ENCODE measurements around the gene PXN. TPM values are rescaled to one million over a fixed set of nuclear protein-coding genes. Genes with fewer than 3 reads are reported as not detected.

PXN gene
- total RNA-seq, 1 donor: 41.6 TPM

- no peaks in the 10 kb centered on the region for H3K9me3 ChIP-seq (ENCODE audit: low read depth, low read length)
- H3K4me2 ChIP-seq (ENCODE audit: insufficient read depth, low read length): no peak overlapping the region
- no peak overlapping the region for H3K4me3 ChIP-seq (ENCODE audit: insufficient read depth, low read length)
- H2AFZ ChIP-seq (ENCODE audit: low read length): no peak overlapping the region
- no peak for DNase-seq (ENCODE audit: insufficient read length, low spot score, missing footprints)
- peaks cover 10% of the 10 kb centered on the region for H3K4me1 ChIP-seq (ENCODE audit: insufficient read depth, low read length)
- H3K79me2 ChIP-seq (ENCODE audit: insufficient read depth, low read length): no peaks in the 10 kb centered on the region
- no peaks in the 10 kb centered on the region for H4K20me1 ChIP-seq (ENCODE audit: insufficient read depth, low read length)
- no peaks in the 10 kb centered on the region for H3K27me3 ChIP-seq (ENCODE audit: insufficient read depth, low read length)
- no peak overlapping the region for H3K27ac ChIP-seq (ENCODE audit: low read depth, low read length)
- H3K36me3 ChIP-seq (ENCODE audit: insufficient read depth, low read length): no peaks in the 10 kb centered on the region
- no peak for TF ChIP-seq CTCF (IDR thresholded peaks at IDR 0.05; ENCODE audit: extremely low read depth, low read depth, low read length)
Measured at GRCh38 chr12:120286768-120287490, 21.4 kb upstream of the PXN start.

- no peaks in the 10 kb centered on the region for H3K79me2 ChIP-seq (ENCODE audit: insufficient read depth, low read length)
- no peak overlapping the region for H3K4me2 ChIP-seq (ENCODE audit: insufficient read depth, low read length)
- H2AFZ ChIP-seq (ENCODE audit: low read length): no peak overlapping the region
- H4K20me1 ChIP-seq (ENCODE audit: insufficient read depth, low read length): no peaks in the 10 kb centered on the region
- H3K27ac ChIP-seq (ENCODE audit: low read depth, low read length): no peak overlapping the region
- H3K27me3 ChIP-seq (ENCODE audit: insufficient read depth, low read length): no peaks in the 10 kb centered on the region
- no peak overlapping the region for H3K4me3 ChIP-seq (ENCODE audit: insufficient read depth, low read length)
- DNase-seq (ENCODE audit: insufficient read length, low spot score, missing footprints): no peak
- H3K4me1 ChIP-seq (ENCODE audit: insufficient read depth, low read length): peaks cover 3% of the 10 kb centered on the region
- no peaks in the 10 kb centered on the region for H3K36me3 ChIP-seq (ENCODE audit: insufficient read depth, low read length)
- no peaks in the 10 kb centered on the region for H3K9me3 ChIP-seq (ENCODE audit: low read depth, low read length)
- TF ChIP-seq CTCF (IDR thresholded peaks at IDR 0.05; ENCODE audit: extremely low read depth, low read depth, low read length): no peak
Measured at GRCh38 chr12:120284381-120284780, 18.9 kb upstream of the PXN start.

- H3K4me3 ChIP-seq (ENCODE audit: insufficient read depth, low read length): no peak overlapping the region
- TF ChIP-seq CTCF (IDR thresholded peaks at IDR 0.05; ENCODE audit: extremely low read depth, low read depth, low read length): no peak
- H3K4me1 ChIP-seq (ENCODE audit: insufficient read depth, low read length): peaks cover 3% of the 10 kb centered on the region
- H3K9me3 ChIP-seq (ENCODE audit: low read depth, low read length): no peaks in the 10 kb centered on the region
- H3K27ac ChIP-seq (ENCODE audit: low read depth, low read length): no peak overlapping the region
- H4K20me1 ChIP-seq (ENCODE audit: insufficient read depth, low read length): no peaks in the 10 kb centered on the region
- DNase-seq (ENCODE audit: insufficient read length, low spot score, missing footprints): peak; percentile 56
- no peaks in the 10 kb centered on the region for H3K79me2 ChIP-seq (ENCODE audit: insufficient read depth, low read length)
- no peak overlapping the region for H2AFZ ChIP-seq (ENCODE audit: low read length)
- H3K4me2 ChIP-seq (ENCODE audit: insufficient read depth, low read length): no peak overlapping the region
- H3K27me3 ChIP-seq (ENCODE audit: insufficient read depth, low read length): no peaks in the 10 kb centered on the region
- no peaks in the 10 kb centered on the region for H3K36me3 ChIP-seq (ENCODE audit: insufficient read depth, low read length)
Measured at GRCh38 chr12:120283318-120283717, 17.8 kb upstream of the PXN start.

- Histone ChIP-seq H3K4me2 (ENCODE audit: insufficient read depth, low read length) (no peak overlapping the region), H3K4me3 (ENCODE audit: insufficient read depth, low read length) (no peak overlapping the region), H2AFZ (ENCODE audit: low read length) (no peak overlapping the region), H3K9me3 (ENCODE audit: low read depth, low read length) (no peaks in the 10 kb centered on the region), H3K36me3 (ENCODE audit: insufficient read depth, low read length) (no peaks in the 10 kb centered on the region), H3K79me2 (ENCODE audit: insufficient read depth, low read length) (no peaks in the 10 kb centered on the region), H3K27ac (ENCODE audit: low read depth, low read length) (no peak overlapping the region), H3K27me3 (ENCODE audit: insufficient read depth, low read length) (no peaks in the 10 kb centered on the region), H4K20me1 (ENCODE audit: insufficient read depth, low read length) (no peaks in the 10 kb centered on the region), H3K4me1 (ENCODE audit: insufficient read depth, low read length) (peaks cover 6% of the 10 kb centered on the region)
- TF ChIP-seq CTCF (IDR thresholded peaks at IDR 0.05; ENCODE audit: extremely low read depth, low read depth, low read length): no peak
- DNase-seq (ENCODE audit: insufficient read length, low spot score, missing footprints): no peak
Measured at GRCh38 chr12:120278137-120279069, 12.9 kb upstream of the PXN start.

Data from osteoblast (primary cell).